Measurements from ENCODE around the gene CDK13.

Gene CDK13

DNA sequence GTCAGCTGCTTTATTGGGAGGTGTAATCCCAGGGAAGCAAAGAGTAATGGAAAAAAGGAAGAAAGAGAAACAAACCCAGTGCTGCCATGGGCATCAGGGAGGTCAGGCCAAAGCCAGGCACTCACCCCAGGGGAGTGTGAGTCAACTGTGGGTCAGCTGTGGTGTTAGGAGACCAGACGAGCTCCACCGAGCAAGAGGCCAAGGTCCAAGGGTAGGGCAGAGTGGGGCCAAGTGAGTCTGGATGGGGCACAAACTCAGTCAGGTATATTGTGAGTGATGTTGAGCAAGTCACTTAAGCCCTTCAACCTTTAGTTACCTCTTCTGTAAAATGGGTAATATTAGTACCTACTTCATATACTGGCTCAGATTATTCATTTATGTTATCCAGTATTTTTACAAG, 30.4 kb upstream of the CDK13 start:
- DNase-seq (ENCODE audit: extremely low read depth, low read depth): no peak
- TF ChIP-seq, protein P1, sequence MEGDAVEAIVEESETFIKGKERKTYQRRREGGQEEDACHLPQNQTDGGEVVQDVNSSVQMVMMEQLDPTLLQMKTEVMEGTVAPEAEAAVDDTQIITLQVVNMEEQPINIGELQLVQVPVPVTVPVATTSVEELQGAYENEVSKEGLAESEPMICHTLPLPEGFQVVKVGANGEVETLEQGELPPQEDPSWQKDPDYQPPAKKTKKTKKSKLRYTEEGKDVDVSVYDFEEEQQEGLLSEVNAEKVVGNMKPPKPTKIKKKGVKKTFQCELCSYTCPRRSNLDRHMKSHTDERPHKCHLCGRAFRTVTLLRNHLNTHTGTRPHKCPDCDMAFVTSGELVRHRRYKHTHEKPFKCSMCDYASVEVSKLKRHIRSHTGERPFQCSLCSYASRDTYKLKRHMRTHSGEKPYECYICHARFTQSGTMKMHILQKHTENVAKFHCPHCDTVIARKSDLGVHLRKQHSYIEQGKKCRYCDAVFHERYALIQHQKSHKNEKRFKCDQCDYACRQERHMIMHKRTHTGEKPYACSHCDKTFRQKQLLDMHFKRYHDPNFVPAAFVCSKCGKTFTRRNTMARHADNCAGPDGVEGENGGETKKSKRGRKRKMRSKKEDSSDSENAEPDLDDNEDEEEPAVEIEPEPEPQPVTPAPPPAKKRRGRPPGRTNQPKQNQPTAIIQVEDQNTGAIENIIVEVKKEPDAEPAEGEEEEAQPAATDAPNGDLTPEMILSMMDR (IDR thresholded peaks at IDR 0.05; ENCODE audit: low read depth, low read length): no peak

DNA sequence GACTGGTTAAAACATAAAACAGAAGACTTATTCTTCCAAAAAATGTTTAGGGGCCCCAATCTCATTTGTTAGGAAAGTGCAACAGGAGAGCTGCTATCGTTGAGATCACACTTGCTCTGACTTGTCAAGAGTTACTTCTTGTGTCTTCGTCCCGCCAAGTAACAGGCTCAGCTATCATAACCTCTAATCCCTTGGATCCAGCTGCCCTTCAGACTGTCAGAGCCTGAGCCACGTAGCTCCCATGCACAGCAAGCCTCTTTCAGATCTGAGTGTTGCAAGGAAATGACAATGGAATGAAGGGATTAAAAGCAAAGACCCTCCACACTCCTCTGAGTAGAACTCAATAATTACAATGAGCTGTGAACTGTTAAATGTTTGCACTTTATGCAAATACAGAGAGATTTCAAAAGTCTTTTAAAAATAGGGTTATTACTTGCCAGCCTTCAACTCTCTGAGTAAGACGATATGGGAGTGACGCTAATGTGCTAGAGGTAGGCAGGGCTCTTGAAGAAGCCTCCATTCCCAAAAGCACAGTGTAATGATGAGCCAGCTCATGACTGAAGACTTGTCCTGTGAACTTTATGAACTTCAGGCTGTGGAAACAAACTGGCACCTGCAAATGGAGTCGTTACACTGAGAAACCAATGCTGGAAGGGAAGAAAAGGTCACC, 28.4 kb upstream of the CDK13 start:
- no peak for DNase-seq (ENCODE audit: extremely low read depth, low read depth)
- TF ChIP-seq, protein P1 (IDR thresholded peaks at IDR 0.05; ENCODE audit: low read depth, low read length): no peak

DNA sequence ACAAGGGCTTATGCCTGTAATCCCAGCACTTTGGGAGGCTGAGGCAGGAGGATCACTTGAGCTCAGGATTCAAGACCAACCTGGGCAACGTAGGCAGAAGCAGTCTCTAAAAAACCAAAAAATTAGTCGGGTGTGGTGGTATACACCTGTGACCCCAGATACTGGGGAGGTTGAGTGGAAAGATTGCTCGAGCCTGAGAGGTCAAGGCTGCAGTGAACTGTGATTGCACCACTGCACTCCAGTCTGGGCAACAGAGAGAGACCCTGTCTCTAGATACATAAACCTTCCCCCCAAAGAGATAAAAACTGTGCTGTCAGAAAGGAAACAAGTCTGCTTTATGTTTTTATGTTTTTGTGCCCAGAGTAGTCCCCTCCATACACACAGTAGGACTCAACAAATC, 27.5 kb upstream of the CDK13 start:
- no peak for DNase-seq (ENCODE audit: extremely low read depth, low read depth)
- TF ChIP-seq, protein P1 (IDR thresholded peaks at IDR 0.05; ENCODE audit: low read depth, low read length): no peak

DNA sequence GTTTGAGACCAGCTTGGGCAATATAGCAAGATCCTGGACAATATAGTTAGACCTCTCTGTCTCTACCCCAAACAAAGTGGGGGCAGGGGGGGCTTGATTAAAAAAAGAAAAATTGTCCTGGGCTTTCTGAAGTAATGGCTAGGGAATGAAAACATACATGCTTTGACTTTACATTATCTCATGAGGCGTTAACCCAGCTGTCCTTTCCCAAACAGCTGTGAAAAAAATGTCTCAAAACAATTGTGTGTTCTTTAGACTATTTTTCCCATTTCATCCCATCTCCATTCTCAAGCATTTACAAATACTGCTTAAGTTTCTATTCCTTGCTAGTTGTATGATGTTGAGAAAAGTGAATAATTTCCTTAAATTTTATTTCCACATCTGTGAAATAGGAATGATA, 27.0 kb upstream of the CDK13 start:
- TF ChIP-seq, protein P1 (IDR thresholded peaks at IDR 0.05; ENCODE audit: low read depth, low read length): no peak

DNA sequence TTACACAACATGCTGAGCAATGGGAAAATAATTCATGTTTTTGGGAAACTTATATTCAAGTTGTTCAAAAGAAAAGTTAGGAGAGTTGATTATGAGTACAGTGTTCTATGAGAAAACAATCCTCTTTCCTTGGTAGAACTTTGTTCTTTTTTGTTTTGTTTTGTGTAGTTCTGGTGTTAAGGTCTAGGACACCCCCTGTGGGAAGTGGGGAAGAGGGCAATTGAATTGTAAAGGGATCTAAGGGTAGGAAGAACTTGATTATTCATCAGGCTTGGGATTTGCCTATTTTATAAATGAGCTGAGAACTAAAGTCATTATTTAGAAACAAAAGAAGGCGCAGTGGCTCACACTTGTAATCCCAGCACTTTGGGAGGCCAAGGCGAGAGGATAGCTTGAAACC, 25.9 kb upstream of the CDK13 start:
- no peak for DNase-seq (ENCODE audit: extremely low read depth, low read depth)

More for the DNA sequence above, 27.0 kb upstream of the CDK13 start:
- no peak for DNase-seq (ENCODE audit: extremely low read depth, low read depth)

DNA sequence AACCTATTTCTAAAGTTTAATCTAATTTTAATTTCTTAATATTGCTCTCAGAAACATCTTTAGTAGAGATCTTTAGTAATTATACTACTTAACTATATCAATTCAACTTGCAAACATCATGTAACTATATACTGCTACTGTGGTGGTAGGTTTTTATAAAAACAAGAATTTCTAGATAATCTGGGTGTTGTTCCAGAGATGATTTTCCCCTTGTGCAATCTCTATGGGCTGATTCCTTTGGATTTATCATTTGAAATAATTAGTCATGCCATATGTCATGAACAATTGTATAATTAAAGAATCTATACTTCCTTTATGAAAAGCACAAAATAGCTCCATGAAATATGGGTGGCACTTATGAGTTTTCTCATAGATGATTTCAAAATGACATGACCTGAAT, 23.9 kb upstream of the CDK13 start:
- DNase-seq (ENCODE audit: extremely low read depth, low read depth): no peak
- TF ChIP-seq, protein P1 (IDR thresholded peaks at IDR 0.05; ENCODE audit: low read depth, low read length): no peak

More for the DNA sequence above, 25.9 kb upstream of the CDK13 start:
- TF ChIP-seq, protein P1 (IDR thresholded peaks at IDR 0.05; ENCODE audit: low read depth, low read length): no peak

DNA sequence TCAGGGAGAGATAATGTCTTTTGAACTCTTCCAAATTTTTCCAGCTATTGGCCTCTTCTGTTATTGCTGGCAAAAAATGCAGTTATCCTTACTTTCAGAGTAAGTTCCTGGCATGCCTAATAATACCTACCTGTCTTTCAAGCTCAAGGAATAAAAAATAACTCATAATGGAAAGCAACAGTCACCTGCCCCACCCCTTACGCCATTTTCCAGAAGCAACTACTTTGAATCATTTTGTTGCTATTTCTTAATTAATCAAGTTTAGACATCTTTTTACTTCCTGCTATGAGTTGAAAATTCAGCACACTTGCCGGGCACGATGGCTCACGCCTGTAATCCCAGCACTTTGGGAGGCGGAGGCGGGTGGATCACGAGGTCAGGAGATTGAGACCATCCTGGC, 23.0 kb upstream of the CDK13 start:
- DNase-seq (ENCODE audit: extremely low read depth, low read depth): no peak
- TF ChIP-seq, protein P1 (IDR thresholded peaks at IDR 0.05; ENCODE audit: low read depth, low read length): no peak

Data from AG09319 (cell line).